Skin epidermis (tissue), 12 donors: ENCODE data around the gene XXYLT1.

Source experiments
- H3K27ac ChIP-seq, 21 experiments: fragments of 200-600 bp; sonication (generic) in 11 of 21; one replicate each; pipeline ENCODE4 v1.5.0; 2020; ENCODE audit warnings: mild to moderate bottlenecking in 3 of 21, inconsistent platforms in 2 of 21, moderate library complexity in 2 of 21
- H3K4me3 ChIP-seq, 7 experiments: fragments of 200-600 bp; sonication (generic) in 2 of 7; one replicate each; pipeline ENCODE4 v1.5.0; 2020; ENCODE audit warnings: inconsistent platforms in 2 of 7, mild to moderate bottlenecking in 2 of 7, moderate library complexity in 1 of 7

Gene XXYLT1

GRCh38 chr3:195069501-195070251, 201.3 kb downstream of the XXYLT1 start:
- H3K27ac ChIP-seq = no peak overlapping the region

DNA sequence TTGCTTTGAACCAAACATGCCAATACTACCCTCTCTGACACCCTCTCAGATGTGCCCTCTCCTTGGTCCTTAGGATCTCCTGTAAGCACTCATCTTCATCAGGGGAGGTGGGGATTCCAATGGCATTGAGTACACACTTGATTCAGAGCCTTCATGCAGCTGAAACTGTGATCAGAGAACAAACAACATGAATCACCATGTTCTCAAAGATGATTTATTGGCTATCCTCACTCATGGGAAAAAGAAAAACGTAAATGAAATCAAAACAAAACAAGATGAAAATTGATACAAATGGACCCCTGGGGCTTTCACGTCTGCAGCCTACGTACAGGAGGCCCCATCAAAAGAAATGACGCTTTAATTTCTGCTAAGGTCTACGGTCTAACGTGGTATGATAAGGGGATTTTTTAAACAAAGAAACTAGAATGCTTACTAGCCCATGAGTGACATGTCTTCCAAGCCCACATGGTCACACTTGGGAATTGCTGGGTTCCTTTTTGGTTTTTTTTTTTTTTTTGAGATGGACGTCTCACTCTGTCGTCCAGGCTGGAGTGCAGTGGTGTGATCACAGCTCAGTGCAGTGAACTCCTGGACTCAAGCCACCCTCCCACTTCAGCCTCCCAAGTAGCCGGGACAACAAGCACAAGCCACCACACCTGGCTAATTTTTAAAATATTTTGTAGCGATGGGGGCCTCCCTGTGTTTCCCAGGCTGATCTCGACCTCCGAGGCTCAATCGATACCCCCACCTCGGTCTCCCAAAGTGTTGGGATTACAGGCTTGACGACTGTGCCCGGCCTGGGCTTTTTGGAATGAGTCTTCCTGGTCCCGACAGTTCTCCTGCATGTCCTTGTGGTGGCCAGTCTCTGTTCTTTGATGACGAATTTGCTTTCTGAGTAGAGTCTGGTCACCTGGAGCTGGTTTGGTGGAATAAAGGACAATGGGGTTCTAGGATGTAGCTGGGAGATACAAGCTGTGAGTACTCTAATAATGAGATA, 202.6 kb downstream of the XXYLT1 start:
- H3K4me3 ChIP-seq = no peak overlapping the region
- H3K27ac ChIP-seq = no peak overlapping the region

More at GRCh38 chr3:195069501-195070251, 201.3 kb downstream of the XXYLT1 start:
- no peak overlapping the region for H3K4me3 ChIP-seq

DNA sequence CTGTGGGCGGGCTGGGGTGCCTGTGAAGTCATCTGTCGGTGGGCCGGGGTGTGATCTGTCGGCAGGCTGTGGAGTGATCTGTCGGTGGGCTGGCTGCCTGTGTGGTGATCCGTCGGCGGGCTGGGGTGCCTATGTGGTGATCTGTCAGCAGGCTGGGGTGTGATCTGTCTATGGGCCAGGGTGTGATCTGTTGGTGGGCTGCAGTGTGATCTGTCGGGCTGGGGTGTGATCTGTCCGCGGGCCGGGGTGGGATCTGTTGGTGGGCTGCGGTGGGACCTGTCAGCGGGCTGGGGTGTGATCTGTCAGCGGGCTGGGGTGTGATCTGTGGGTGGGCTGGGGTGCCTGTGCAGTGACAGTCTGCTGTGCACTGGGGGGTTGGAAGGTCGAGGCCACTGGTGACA, 204.5 kb downstream of the XXYLT1 start:
- no peak overlapping the region for H3K4me3 ChIP-seq
- no peak overlapping the region for H3K27ac ChIP-seq

DNA sequence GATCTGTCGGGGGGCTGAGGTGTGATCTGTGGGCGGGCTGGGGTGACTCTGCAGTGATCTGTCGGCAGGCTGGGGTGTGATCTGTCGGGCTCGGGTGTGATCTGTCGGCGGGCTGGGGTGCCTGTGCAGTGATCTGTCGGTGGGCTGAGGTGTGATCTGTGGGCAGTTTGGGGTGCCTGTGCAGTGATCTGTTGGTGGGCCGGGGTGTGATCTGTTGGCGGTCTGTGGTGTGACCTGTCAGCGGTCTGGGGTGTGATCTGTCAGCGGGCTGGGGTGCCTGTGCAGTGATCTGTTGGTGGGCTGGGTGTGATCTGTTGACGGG, 205.1 kb downstream of the XXYLT1 start:
- H3K27ac ChIP-seq = no peak overlapping the region
- H3K4me3 ChIP-seq = no peak overlapping the region

DNA sequence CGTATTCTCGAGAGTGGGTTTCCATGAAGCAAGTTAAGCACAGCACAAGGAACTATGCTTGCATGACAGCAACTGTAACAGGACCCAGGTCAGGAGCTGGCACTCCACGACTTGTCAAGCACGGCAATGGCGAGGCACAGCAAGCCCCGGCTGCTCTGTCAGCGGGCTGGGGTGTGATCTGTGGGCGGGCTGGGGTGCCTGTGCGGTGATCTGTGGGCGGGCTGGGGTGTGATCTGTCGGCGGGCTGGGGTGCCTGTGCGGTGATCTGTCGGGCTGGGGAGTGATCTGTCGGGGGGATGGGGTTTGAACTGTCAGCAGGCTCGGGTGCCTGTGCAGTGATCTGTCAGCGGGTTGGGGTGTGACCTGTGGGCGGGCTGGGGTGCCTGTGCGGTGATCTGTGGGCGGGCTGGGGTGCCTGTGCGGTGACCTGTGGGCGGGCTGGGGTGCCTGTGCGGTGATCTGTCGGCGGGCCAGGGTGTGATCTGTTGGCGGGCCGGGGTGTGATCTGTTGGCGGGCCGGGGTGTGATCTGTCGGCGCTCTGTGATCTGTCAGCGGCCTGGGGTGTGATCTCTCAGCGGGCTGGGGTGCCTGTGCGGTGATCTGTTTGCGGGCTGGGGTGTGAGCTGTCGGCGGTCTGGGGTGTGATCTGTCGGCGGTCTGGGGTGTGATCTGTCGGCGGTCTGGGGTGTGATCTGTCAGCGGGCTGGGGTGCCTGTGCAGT, 205.7 kb downstream of the XXYLT1 start:
- Histone ChIP-seq H3K27ac (no peak overlapping the region), H3K4me3 (no peak overlapping the region)

DNA sequence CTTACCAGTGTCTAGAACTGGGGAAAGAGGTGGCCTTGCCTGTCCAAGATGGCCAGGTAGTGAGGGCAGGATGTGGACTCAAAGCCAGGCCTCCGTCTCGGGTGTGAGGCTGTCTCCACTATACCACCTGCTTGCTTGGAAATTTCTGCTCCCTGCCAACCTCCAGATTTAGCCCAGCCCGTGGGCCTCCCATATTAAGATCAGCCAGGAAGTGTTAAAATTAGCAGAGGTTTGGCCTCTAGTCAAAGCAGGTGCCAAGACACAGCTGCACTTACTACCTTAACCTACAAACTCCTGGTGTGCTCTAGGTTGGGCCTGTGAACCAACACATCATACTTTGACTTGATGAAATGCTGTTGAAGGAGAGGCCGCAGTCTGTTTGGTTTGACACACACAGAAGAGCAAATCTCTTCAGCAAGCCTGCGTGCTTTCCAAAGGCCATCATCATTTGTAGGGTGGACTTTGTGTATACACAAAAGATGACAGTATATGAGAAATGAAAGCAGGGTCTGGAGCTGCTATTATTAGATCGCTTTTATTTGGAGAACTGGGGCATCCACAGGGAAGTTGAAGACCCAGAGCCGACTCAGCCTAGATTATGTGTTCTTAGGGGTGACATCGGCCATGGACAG, 206.5 kb downstream of the XXYLT1 start:
- peak overlapping the region in 1 of 21 experiments; percentile 16 for H3K27ac ChIP-seq
- no peak overlapping the region for H3K4me3 ChIP-seq

DNA sequence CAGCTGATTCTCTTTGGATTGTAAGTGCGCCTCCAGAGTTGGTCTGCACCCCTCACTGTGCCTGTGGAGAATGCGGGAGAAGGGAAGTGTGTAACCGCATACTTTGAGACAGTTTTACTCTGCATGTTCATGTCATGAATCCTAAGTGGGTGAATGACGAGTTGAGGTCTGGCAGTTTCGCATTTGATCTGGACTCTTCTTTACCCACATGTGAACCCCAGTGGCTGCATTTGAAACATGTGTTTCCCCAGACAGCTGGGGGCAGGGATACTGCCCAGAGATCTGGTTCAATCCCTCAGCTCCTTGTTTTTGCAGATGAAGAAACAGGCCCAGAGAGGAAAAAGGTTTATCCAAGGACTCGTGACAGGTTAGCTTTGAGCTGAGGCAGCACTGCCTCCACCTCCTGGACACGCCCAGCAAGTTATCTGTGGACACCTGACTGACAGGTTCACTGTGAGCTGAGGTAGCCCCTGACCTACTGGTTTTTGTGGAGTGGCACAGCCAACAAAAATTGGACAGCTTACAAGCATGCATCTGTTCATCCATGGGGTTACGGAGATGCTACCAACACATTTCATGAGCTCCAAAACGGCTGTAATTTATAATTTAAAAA, 207.3 kb downstream of the XXYLT1 start:
- Histone ChIP-seq H3K4me3 (no peak overlapping the region), H3K27ac (peak overlapping the region in 1 of 21 experiments; percentile 16)

GRCh38 chr3:195062866-195063540, 208.0 kb downstream of the XXYLT1 start:
- Histone ChIP-seq H3K27ac (no peak overlapping the region), H3K4me3 (no peak overlapping the region)

GRCh38 chr3:195061756-195062655, 209.0 kb downstream of the XXYLT1 start:
- H3K4me3 ChIP-seq = no peak overlapping the region

DNA sequence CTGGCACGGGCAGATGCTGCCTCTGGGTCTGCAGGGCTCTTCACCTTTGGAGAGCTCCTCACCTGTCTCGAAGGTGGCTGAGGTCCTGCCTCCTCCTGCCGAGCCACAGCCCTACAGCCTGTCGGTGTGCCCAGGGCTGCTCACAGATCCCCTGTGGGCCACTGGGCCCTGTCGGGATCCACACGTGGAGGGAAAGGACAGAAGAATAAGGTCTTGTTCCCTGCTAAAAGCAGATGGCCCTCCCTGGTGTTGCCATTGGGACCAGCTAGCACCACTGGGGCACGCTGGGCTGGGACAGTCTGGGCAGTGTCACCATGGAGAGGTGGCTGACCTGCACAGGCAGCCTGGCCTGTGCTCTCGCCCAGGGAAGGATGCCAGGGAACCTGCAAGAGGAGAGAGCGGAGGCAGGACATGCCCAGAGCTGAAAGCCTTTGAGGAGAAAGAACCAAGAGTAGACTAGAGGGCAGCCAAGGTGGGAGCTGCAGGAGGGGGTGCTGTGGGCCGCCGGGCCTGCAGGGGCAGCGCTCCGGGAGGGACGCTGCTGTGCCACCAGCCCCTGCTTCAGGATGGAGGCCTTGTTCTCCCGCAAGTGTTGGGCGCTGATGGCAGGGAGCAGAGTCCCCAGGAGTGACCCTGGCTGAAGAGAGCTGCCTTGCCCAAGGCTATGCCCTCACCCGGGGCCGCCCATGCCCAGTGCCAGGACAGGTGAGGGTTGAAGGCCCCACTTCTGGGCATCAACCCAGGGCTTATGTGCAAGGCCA, 210.2 kb downstream of the XXYLT1 start:
- H3K27ac ChIP-seq = no peak overlapping the region

More at GRCh38 chr3:195061756-195062655, 209.0 kb downstream of the XXYLT1 start:
- no peak overlapping the region for H3K27ac ChIP-seq

GRCh38 chr3:195060217-195060481, 210.8 kb downstream of the XXYLT1 start:
- no peak overlapping the region for H3K4me3 ChIP-seq
- H3K27ac ChIP-seq = no peak overlapping the region

More for the DNA sequence above, 210.2 kb downstream of the XXYLT1 start:
- no peak overlapping the region for H3K4me3 ChIP-seq

GRCh38 chr3:195059471-195060216, 211.3 kb downstream of the XXYLT1 start:
- Histone ChIP-seq H3K27ac (no peak overlapping the region), H3K4me3 (no peak overlapping the region)

DNA sequence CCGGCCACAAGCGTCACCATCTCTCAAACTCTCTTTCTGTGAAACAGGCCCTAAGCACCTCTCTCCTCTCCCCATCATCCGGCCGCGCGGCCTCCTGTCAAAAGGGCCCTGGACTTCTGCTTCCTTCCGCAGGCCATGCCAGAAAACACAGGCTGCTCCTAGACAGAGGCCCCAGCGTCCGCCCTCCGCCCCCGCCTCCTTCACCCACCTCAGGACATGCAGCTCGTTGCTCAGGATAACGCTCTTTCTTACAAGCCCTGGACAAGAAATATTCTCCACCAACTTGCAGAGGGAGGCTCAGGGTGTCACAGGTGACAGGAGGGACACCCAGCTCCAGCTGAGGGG, 212.0 kb downstream of the XXYLT1 start:
- Histone ChIP-seq H3K4me3 (no peak overlapping the region), H3K27ac (peak overlapping the region in 1 of 21 experiments; percentile 12)

- Histone ChIP-seq H3K4me3 (no peak overlapping the region), H3K27ac (peak overlapping the region in 1 of 21 experiments; percentile 12)
These were observed 212.5 kb downstream of the XXYLT1 start for GRCh38 chr3:195058336-195059005.

DNA sequence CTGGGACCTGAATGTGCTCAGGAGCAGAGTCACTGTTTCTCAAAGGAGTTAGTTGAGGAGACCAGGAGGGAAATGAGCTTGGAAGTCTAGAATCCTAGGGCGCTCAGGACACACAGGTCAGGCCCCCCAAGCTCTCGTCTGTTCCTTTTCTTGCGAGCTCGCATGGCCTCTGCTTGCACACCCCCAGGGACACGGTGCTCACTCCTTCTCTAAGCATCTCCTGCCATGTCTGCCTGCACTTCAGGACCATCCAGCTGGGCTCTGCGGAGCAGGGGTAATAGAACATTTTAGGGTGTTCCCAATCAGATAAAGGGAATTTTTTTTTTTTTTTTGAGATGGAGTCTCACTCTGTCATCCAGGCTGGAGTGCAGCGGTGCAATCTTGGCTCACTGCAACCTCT, 213.2 kb downstream of the XXYLT1 start:
- Histone ChIP-seq H3K4me3 (no peak overlapping the region), H3K27ac (no peak overlapping the region)

- Histone ChIP-seq H3K4me3 (no peak overlapping the region), H3K27ac (no peak overlapping the region)
These were observed 214.5 kb downstream of the XXYLT1 start for GRCh38 chr3:195056506-195056905.
